Adrenal gland (tissue), 12 donors: ENCODE results near the gene GTF3C5. TPM values are rescaled to one million over a fixed set of nuclear protein-coding genes. Genes with fewer than 3 reads are reported as not detected.

Source experiments
- DNase-seq, 7 donors: peaks; one replicate each; pipeline ENCODE4 v3.0.0-alpha.2; 2019 to 2020
- H3K27ac ChIP-seq, 5 donors: fragments of 200-600 bp; sonication (generic) in 4 of 5; 1 replicate in 3 of 5; 2 replicates in 2 of 5; pipeline versions ENCODE4 v1.5.1 to v1.8.0; 2016 to 2020; ENCODE audit warnings: mild to moderate bottlenecking in 1 of 5
- H3K27me3 ChIP-seq: fragments of 200-600 bp; 2 replicates; pipeline ENCODE4 v1.8.0; 2021
- H3K36me3 ChIP-seq, 2 donors: fragments of 200-600 bp; replicated peaks in 1 of 2; 1 replicate in 1 of 2; 2 replicates in 1 of 2; pipeline versions ENCODE4 v1.5.1 to v1.8.0; 2018 to 2022
- H3K4me1 ChIP-seq, 2 donors: fragments of 200-600 bp; replicated peaks in 1 of 2; 1 replicate in 1 of 2; 2 replicates in 1 of 2; pipeline versions ENCODE4 v1.5.1 to v1.8.0; 2018 to 2021
- H3K4me3 ChIP-seq, 4 donors: fragments of 200-600 bp; sonication (generic) in 3 of 4; one replicate each; pipeline ENCODE4 v1.5.1; 2016 to 2018
- H3K9me3 ChIP-seq, 3 donors: fragments of 200-600 bp; sonication (generic) in 1 of 3; replicated peaks in 1 of 3; 1 replicate in 2 of 3; 2 replicates in 1 of 3; pipeline versions ENCODE4 v1.5.1 to v1.8.0; 2016 to 2021
- POLR2A ChIP-seq, 2 donors: fragments of 450-650 bp; IDR thresholded peaks; one replicate each; pipeline ENCODE4 v1.6.1; 2017; ENCODE audit warnings: antibody characterized with exemption in 2 of 2, mild to moderate bottlenecking in 2 of 2, moderate library complexity in 1 of 2
- WGBS, 4 donors: extraction: QIAGEN DNeasy Blood & Tissue Kit in 2 of 4; methylation state at CpG; one replicate each; pipeline versions ENCODE4 v1.1.5 to v1.1.7; 2013 to 2017; 5-methylcytosine and 5-hydroxymethylcytosine counted together
- intact Hi-C, 2 donors: fragments of 100-400 bp; cut with DNase I; formaldehyde crosslinking; loops; one replicate each; pipeline versions ENCODE4 v1.14.1 to v1.15.0; 2022 to 2023
- polyA plus RNA-seq, 3 donors: library from polyadenylated mRNA; stranded (reverse); fragments of 200-250 nt in 2 of 3; fragments of 350-450 nt in 1 of 3; fragmentation: Illumina TruSeq in 1 of 3; extraction: RNeasy Lipid Tissue Mini Kit (QIAGEN cat#74804) in 1 of 3; gene quantifications; one replicate each; pipeline ENCODE4 v1.2.3, GENCODE V29; 2013 to 2014
- total RNA-seq, 9 donors: library from RNA; depleted of rRNA in 4 of 9; stranded (reverse); fragments of >200 nt in 4 of 9; fragments of 120-200 nt in 1 of 9; fragmentation: NEBNext Ultra II Directional in 1 of 9; extraction: Animal tissue kit (Norgen Biotek cat#: 25700) in 1 of 9; gene quantifications; one replicate each; pipeline versions ENCODE4 v1.1.0 to v1.2.4, GENCODE V29; 2013 to 2023
- TF ChIP-seq, protein P1 (sequence below), 6 experiments: fragments of 450-650 bp in 4 of 6; fragments of 200-600 bp in 2 of 6; sonication (generic) in 1 of 6; IDR thresholded peaks; 1 replicate in 5 of 6; 2 replicates in 1 of 6; pipeline versions ENCODE4 v1.5.1 to v1.8.0; 2016 to 2021; ENCODE audit warnings: antibody characterized with exemption in 6 of 6, mild to moderate bottlenecking in 2 of 6, moderate library complexity in 1 of 6
- donor health status: healthy with polysubstance abuse.
- donor health status: Bipolar disorder and iron deficiency.
- donor health status: DM: yes; HTN: yes; CAD: no.
- donor health status: DM: no; HTN: no; CAD: no.
- donor health status: DM: no; HTN: no; CAD: no.
- donor health status: DM: yes; HTN: yes; CAD: no.

Gene GTF3C5
- total and polyA plus RNA-seq, 12 donors = 43.9 to 139 (median 61.5) TPM

DNA sequence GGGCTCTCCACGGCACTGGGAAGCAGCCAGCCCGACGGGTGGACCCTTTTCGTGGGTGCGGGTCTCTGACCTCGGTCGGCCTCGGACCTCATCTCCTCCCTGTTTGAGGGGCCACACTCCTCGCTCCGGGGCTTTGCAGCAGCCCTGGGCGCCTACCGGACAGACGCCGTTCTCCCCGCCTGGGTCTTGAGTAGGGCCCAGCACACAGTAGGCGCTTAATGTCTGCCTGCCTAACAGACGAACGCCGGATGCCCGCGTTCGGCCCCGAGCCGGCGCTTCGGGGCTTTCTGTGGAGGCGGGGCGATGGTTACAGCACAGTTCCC lies 842 bp upstream of the GTF3C5 start:
- peak in 1 of 7 donors; percentile 30 for DNase-seq
- Histone ChIP-seq H3K9me3 (no peaks in the 10 kb centered on the region), H3K4me1 (peaks cover 17 to 35% of the 10 kb centered on the region in 2 donors), H3K27me3 (no peaks in the 10 kb centered on the region), H3K36me3 (no peaks in the 10 kb centered on the region), H3K4me3 (peak overlapping the region; percentile 2 to 86 (median 72)), H3K27ac (peak overlapping the region; percentile 56 to 84 (median 77))
- no peak for TF ChIP-seq POLR2A (IDR thresholded peaks at IDR 0.05)
- intact Hi-C loops = loop anchor here (5.0 to 10.0 kb wide), 2 partner anchors 117 to 455 kb away; no protein-coding TSS in a partner anchor
- 1% methylated on average over 28 of the region's 28 CpGs; no CpG with 5 or more reads in 2 of the 4 donors for WGBS, 4 donors

DNA sequence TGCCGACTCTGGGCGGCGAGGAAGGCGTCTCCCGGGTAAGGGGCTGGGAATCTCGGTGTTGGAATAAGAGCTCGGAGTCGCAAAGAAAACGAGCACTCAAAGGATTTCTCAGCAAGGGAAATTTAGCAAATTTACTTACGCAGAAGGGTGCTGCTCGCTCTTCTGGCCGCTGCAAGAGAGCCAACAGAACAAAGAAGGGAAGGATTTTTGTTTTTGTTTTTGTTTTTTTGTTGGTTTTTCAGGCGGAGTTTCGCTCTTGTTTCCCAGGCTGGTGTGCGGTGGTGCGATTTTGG lies 279 bp downstream of the GTF3C5 start:
- H3K4me1 ChIP-seq = peaks cover 22 to 46% of the 10 kb centered on the region in 2 donors
- WGBS, 4 donors = 0 to 2% (median 1%) methylated on average over 16 of the region's 16 CpGs

DNA sequence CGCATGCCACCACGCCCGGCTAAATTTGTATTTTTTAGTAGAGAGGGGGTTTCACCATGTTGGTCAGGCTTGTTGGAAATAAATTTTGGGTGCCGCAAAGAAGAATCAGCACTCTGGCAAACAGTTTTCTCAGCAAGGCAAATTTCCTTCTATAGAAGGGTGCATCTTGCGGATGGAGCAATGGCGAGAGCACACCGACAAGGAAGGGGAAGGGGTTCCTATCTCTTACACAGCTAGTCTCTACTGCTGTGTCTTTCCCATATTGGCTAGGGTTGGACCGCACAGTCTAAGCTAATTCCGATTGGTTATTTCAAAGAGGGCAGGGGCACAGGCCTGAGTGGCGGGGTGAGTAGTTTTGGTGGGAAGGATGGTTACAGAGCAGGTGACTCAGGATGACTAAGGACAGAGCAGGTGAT lies 707 bp downstream of the GTF3C5 start:
- intact Hi-C loops = loop anchor here in 1 of 2 donors (5.0 kb wide), 1 partner anchor 116 kb away; no protein-coding TSS in a partner anchor
- 63 to 69% (median 67%) methylated on average over 10 of the region's 10 CpGs for WGBS, 4 donors
- TF ChIP-seq, protein P1, sequence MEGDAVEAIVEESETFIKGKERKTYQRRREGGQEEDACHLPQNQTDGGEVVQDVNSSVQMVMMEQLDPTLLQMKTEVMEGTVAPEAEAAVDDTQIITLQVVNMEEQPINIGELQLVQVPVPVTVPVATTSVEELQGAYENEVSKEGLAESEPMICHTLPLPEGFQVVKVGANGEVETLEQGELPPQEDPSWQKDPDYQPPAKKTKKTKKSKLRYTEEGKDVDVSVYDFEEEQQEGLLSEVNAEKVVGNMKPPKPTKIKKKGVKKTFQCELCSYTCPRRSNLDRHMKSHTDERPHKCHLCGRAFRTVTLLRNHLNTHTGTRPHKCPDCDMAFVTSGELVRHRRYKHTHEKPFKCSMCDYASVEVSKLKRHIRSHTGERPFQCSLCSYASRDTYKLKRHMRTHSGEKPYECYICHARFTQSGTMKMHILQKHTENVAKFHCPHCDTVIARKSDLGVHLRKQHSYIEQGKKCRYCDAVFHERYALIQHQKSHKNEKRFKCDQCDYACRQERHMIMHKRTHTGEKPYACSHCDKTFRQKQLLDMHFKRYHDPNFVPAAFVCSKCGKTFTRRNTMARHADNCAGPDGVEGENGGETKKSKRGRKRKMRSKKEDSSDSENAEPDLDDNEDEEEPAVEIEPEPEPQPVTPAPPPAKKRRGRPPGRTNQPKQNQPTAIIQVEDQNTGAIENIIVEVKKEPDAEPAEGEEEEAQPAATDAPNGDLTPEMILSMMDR (IDR thresholded peaks at IDR 0.05) = no peak
- TF ChIP-seq POLR2A (IDR thresholded peaks at IDR 0.05) = no peak
- DNase-seq = no peak
- H3K27ac ChIP-seq = peak overlapping the region in 1 of 5 donors; percentile 83
- H3K9me3 ChIP-seq = no peaks in the 10 kb centered on the region
- no peaks in the 10 kb centered on the region for H3K27me3 ChIP-seq
- peak overlapping the region in 3 of 4 donors; percentile 30 to 86 (median 75) for H3K4me3 ChIP-seq
- no peaks in the 10 kb centered on the region for H3K36me3 ChIP-seq
- peaks cover 22 to 50% of the 10 kb centered on the region in 2 donors for H3K4me1 ChIP-seq

More for the DNA sequence above, 279 bp downstream of the GTF3C5 start:
- DNase-seq = no peak
- no peaks in the 10 kb centered on the region for H3K27me3 ChIP-seq
- H3K9me3 ChIP-seq = no peaks in the 10 kb centered on the region
- H3K36me3 ChIP-seq = no peaks in the 10 kb centered on the region
- intact Hi-C loops = loop anchor here in 1 of 2 donors (5.0 kb wide), 1 partner anchor 116 kb away; no protein-coding TSS in a partner anchor
- TF ChIP-seq POLR2A (IDR thresholded peaks at IDR 0.05) = no peak
- TF ChIP-seq, protein P1 (IDR thresholded peaks at IDR 0.05) = no peak
- peak overlapping the region in 4 of 5 donors; percentile 72 to 89 (median 84) for H3K27ac ChIP-seq
- H3K4me3 ChIP-seq = peak overlapping the region; percentile 30 to 96 (median 80)

DNA sequence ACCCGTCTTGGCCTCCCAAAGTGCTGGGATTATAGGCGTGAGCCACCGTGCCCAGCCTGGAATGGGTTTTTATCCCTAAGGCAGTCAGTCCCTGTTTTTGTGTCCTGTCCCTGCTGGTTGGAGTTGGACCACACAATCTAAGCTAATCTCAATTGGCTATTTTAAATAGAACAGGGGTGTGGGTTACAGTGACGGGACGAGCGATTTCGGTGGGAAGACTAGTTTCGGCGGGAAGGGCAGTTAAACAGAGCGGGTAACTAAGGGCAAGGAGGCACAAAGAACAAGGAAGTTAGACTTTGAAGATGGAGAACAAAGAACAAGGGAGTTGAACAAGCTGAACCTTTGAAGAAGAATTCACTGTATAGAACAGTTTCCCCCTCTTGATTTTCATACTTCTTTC lies 1.4 kb downstream of the GTF3C5 start:
- H3K4me1 ChIP-seq = peaks cover 22 to 50% of the 10 kb centered on the region in 2 donors
- H3K4me3 ChIP-seq = peak overlapping the region in 1 of 4 donors; percentile 86
- H3K27ac ChIP-seq = no peak overlapping the region
- intact Hi-C loops = loop anchor here in 1 of 2 donors (5.0 kb wide), 1 partner anchor 115 kb away; no protein-coding TSS in a partner anchor
- TF ChIP-seq, protein P1 (IDR thresholded peaks at IDR 0.05) = no peak
- no peak for TF ChIP-seq POLR2A (IDR thresholded peaks at IDR 0.05)
- H3K36me3 ChIP-seq = no peaks in the 10 kb centered on the region
- H3K27me3 ChIP-seq = no peaks in the 10 kb centered on the region
- H3K9me3 ChIP-seq = no peaks in the 10 kb centered on the region
- no peak for DNase-seq
- WGBS, 4 donors = 92 to 95% (median 94%) methylated on average over 10 of the region's 10 CpGs

DNA sequence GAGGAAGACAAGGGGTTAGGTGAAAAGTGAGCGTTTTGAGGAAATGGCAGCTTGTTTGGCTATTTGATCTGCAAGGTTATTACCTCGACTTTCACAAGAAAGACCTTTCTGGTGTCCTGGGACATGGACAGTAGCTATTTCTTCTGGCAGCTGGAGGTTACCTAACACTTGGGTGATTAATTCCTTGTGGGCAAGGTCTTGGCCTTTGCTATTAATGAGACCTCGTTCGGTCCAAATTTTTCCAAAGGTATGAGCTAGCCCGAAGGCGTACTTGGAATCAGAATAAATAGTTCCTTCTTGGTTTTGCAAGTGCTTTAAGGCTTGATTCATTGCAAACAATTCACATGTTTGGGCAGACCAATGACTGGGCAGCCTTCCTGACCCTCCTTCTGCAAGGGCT lies 4.9 kb downstream of the GTF3C5 start:
- intact Hi-C loops = no loop called here
- TF ChIP-seq POLR2A (IDR thresholded peaks at IDR 0.05) = no peak
- TF ChIP-seq, protein P1 (IDR thresholded peaks at IDR 0.05) = no peak
- 38 to 53% (median 46%) methylated on average over 6 of the region's 6 CpGs for WGBS, 4 donors

More for the DNA sequence above, 4.9 kb downstream of the GTF3C5 start:
- DNase-seq = peak in 2 of 7 donors; percentile 38 to 48
- H3K27me3 ChIP-seq = no peaks in the 10 kb centered on the region
- peak overlapping the region in 3 of 5 donors; percentile 10 to 57 (median 45) for H3K27ac ChIP-seq
- no peaks in the 10 kb centered on the region for H3K9me3 ChIP-seq
- H3K4me1 ChIP-seq = peaks cover 14 to 41% of the 10 kb centered on the region in 2 donors
- H3K4me3 ChIP-seq = no peak overlapping the region
- no peaks in the 10 kb centered on the region for H3K36me3 ChIP-seq
